ENCODE results near the gene SBK1.

Gene SBK1

DNA sequence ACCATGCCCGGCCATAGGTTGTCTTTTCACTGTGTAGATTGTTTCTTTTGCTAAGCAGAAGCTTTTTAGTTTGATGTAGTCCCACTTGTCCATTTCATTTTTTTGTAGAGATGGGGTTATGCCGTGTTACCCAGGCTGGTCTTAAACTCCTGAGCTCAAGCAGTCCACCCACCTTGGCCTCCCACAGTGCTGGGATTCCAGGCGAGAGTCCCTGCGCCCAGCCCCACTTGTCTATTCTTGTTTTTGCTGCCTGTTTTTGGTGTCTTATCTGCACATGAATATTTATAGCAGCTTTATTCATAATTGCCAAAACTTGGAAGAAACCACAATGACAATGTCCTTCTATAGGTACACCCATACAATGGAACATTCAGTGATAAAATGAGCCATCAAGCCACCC, 18.8 kb upstream of the SBK1 start:
- DNase-seq: no peak
- H3K27ac Mint-ChIP-seq: no peak overlapping the region
- H3K4me1 Mint-ChIP-seq (ENCODE audit: low read depth): peaks cover 26% of the 10 kb centered on the region

DNA sequence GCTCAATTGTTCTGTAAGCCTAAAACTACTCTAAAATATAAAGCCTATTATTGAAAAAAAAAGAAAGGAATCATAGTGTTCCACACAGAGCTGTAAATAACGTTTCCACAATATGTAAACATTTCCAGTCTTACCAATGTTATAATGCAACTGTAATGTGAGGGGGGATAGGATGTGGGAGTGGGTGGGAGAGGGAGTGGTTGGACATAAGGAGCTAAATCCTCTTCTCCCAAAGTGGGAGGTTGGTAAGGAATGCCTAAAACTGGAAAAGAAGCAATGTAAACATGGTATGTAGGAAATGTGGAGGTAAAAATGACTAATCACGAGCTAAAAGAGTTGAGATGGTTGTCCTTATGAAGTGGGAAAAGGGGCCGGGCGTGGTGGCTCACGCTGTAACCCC, 17.6 kb upstream of the SBK1 start:
- no peak for DNase-seq
- no peak overlapping the region for H3K4me3 Mint-ChIP-seq
- no peaks in the 10 kb centered on the region for H3K36me3 Mint-ChIP-seq (ENCODE audit: low read depth)
- peaks cover 34% of the 10 kb centered on the region for H3K4me1 Mint-ChIP-seq (ENCODE audit: low read depth)
- no peak overlapping the region for H3K27ac Mint-ChIP-seq
- peaks cover 11% of the 10 kb centered on the region for H3K27me3 Mint-ChIP-seq
- no peaks in the 10 kb centered on the region for H3K9me3 Mint-ChIP-seq

More for the DNA sequence above, 18.8 kb upstream of the SBK1 start:
- Mint-ChIP-seq H3K36me3 (ENCODE audit: low read depth) (no peaks in the 10 kb centered on the region), H3K9me3 (no peaks in the 10 kb centered on the region), H3K4me3 (no peak overlapping the region), H3K27me3 (peaks cover 11% of the 10 kb centered on the region)

DNA sequence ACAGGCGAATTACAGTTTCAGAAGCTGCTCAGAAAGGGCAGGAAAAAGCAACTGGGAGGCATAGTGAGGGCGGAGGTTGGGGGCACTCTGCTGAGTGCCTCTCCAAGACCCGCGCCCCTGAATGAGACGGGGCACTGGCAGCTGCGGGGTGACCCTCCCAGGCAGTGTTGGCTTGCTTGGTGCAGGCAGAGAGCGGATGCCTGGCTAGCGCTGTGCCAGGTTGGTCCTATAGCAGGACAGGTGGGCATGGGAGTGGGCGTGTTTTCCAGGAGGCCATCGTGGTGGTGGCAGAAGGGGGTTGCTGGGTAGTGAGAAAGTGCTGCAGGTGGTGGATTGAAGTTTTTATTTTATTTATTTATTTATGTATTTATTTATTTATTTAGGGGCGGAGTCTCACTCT, 16.0 kb upstream of the SBK1 start:
- DNase-seq: no peak
- Mint-ChIP-seq H3K9me3 (no peaks in the 10 kb centered on the region), H3K36me3 (ENCODE audit: low read depth) (no peaks in the 10 kb centered on the region), H3K27ac (no peak overlapping the region), H3K4me3 (no peak overlapping the region), H3K4me1 (ENCODE audit: low read depth) (peaks cover 34% of the 10 kb centered on the region), H3K27me3 (peaks cover 11% of the 10 kb centered on the region)

DNA sequence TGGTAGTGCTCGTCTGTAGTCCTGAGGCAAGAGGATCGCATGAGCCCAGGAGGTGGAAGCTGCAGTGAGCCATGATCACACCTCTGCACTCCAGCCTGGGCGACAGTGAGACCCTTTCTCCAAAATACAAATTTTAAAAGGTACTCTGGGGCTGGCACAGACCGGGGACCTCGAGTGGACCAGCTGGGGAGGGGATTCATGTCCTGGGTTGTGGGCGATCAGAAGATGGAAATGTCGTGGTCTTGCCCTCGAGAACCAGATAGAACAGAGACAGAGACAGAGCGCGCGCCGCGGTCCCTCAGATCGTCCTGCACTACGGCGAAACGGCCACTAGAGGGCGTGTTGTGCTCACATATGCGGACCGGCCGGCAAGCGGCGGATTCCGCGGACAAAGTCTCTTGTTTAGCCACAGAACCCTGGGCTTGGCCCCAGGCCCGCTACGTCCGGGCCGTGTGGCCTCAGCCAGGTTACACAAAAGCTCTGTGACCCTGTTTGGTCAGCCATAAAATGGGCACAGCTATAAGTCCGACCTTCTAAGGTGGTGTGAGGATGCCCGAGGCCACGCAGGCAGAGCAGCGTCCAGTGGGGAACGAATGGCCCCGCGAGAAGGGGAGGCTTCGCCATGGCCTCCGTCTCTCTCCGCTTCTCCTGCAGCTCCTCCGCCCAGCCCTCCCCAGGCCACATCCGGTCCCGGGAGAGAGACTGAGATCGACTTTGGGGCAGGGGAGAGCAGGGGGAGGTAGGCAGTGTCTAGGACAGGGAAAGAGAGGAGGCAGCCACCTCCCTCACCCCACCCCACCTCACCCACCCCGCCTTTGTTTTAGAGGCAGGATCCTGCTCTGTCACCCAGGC, 14.6 kb upstream of the SBK1 start:
- Mint-ChIP-seq H3K36me3 (ENCODE audit: low read depth) (no peaks in the 10 kb centered on the region), H3K4me3 (peak overlapping the region; percentile 63), H3K27ac (peak overlapping the region; percentile 13), H3K4me1 (ENCODE audit: low read depth) (peaks cover 34% of the 10 kb centered on the region), H3K9me3 (no peaks in the 10 kb centered on the region), H3K27me3 (peaks cover 11% of the 10 kb centered on the region)
- DNase-seq: peak; percentile 92

DNA sequence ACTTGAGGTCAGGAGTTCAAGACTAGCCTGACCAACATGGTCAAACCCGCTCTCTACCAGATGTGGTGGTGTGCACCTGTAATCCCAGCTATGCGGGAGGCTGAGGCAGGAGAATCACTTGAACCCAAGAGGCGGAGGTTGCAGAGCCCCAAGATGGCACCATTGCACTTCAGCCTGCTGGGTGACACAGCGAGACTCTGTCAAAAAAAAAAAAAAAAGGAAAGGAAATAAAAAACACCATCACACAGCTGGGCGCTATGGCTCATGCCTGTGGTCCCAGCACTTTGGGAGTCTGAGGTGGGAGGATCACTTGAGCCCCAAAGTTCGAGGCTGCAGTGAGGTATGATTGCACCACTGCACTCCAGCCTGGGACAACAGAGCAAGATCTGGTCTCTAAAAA, 13.3 kb upstream of the SBK1 start:
- Mint-ChIP-seq H3K9me3 (no peaks in the 10 kb centered on the region), H3K36me3 (ENCODE audit: low read depth) (no peaks in the 10 kb centered on the region), H3K27me3 (peaks cover 11% of the 10 kb centered on the region), H3K27ac (no peak overlapping the region), H3K4me3 (no peak overlapping the region), H3K4me1 (ENCODE audit: low read depth) (peaks cover 32% of the 10 kb centered on the region)
- DNase-seq: no peak

DNA sequence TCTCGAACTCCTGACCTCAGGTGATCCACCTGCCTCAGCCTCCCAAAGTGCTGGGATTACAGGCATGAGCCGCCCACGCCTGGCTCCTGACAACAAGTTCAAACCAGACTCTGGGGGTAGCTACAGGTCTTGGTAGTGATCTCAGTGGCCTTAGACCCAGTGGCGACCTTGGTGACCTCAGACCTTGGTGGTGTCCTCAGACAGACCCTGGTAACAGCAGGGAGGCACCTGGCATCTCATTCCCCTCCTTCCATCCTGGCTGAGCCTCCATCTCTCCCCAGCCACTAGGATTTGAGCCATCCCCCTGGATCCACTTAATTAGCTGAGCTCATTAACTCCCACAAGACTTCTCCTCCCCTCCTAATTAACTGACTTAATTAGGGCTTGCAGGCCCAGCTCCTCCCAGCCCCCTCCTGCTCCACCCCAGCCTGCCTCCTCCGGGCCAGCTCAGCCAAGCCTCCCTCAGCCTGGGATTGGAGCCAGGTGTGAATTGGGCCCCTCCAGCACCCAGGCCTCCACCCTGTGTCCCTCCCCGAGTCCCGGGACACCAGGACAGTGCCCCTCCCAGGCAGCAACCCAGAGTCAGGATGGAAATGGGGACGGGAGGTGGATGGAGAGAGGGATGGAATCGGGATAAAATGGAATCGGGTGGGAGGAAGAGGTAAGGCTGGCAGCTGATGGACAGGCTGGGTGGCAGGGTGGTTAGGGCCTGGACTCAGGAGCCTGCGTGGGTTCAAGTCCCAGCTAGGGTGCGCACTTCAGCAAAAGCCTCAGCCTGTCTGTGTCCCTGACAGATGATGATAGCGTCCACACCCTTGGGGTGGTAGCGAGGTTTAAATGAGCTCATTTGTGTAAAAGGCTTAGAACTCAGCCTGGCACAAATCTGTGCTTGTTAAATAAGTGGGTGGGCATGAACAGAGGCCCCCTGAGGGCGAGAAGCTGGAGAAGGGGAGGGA, 11.2 kb upstream of the SBK1 start:
- H3K27me3 Mint-ChIP-seq: peaks cover 6% of the 10 kb centered on the region
- H3K4me3 Mint-ChIP-seq: no peak overlapping the region
- H3K27ac Mint-ChIP-seq: no peak overlapping the region
- no peaks in the 10 kb centered on the region for H3K36me3 Mint-ChIP-seq (ENCODE audit: low read depth)
- no peak for DNase-seq
- no peaks in the 10 kb centered on the region for H3K9me3 Mint-ChIP-seq
- H3K4me1 Mint-ChIP-seq (ENCODE audit: low read depth): peaks cover 24% of the 10 kb centered on the region

DNA sequence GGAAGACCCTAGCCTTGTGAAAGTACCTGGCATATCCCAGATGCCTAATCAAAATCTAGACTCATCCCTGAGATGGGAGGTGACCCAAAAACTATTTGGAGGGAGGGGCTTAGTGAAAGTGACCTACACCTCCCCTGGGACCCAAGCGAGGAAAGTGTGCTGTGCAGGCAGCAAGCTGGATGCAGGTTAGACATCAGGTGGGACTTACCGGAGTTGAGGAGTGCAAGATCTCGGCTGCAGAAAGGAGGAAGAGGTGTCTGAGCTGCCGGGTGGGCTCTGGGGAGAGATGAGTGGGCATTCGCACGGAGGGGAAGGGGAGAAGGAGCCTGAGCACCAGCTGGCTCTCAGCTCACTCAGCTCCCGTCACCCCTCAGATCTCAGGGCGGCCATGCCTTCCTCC, 10.3 kb upstream of the SBK1 start:
- H3K4me3 Mint-ChIP-seq: no peak overlapping the region
- H3K27me3 Mint-ChIP-seq: peaks cover under 1% of the 10 kb centered on the region
- no peaks in the 10 kb centered on the region for H3K36me3 Mint-ChIP-seq (ENCODE audit: low read depth)
- no peak for DNase-seq
- H3K9me3 Mint-ChIP-seq: no peaks in the 10 kb centered on the region
- H3K27ac Mint-ChIP-seq: no peak overlapping the region
- peaks cover 19% of the 10 kb centered on the region for H3K4me1 Mint-ChIP-seq (ENCODE audit: low read depth)

DNA sequence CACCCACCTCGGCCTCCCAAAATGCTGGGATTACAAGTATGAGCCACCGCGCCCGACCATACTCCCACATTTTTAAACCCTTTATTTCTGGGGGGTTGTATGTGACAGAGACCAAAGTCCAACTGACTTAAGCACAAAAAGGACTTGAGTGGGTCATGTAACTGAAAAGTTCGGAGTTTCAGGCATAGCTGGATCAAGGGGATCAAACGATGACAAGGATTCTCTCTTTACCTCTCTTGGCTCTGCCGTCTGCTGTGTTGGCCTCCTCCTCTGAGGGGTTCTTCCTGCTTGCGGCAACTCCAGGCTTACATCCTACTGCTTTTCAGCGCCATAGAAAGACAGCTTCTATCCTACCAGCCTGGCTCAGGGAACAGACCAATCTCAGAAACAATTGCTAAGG, 9.2 kb upstream of the SBK1 start:
- H3K27me3 Mint-ChIP-seq: no peaks in the 10 kb centered on the region

DNA sequence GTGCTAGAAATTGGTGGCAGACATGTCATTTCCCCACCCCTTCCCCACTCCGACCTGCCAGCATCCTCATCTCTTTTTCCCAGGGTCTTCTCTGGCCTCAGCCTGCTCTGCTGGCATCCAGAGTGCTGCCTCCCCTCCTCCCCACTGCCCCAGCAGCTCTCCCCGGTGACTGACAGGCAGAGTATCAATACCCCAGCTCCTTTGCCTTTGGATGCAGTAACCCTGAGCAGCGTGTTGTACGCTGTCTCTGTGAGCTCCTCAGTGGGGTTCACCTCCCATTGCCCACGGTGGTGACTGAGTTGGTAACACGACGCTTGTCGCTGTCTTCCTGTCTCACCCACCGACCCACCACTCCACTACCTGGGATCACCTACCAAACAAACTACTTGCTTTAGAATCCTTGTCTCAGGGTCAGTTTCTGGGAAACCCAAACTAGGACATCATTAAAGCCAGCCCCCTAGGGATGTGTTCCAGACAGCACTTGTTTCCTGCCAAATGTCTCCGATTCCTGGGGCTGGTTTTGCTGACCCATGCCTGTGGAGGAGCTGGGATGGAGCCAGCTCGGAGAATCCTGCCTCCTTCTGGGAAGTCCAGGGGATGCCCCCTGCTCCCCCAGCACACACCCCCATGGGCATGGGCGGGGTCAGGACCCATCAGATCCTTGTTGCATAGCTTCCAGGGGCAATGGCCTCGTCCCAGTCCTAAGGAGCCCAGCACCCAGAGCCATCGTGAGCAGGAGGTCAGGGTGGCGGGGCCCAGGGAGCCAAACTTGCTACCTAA, 8.3 kb upstream of the SBK1 start:
- Mint-ChIP-seq H3K9me3 (no peaks in the 10 kb centered on the region), H3K4me3 (no peak overlapping the region), H3K27me3 (no peaks in the 10 kb centered on the region), H3K27ac (no peak overlapping the region), H3K4me1 (ENCODE audit: low read depth) (peaks cover 11% of the 10 kb centered on the region), H3K36me3 (ENCODE audit: low read depth) (no peaks in the 10 kb centered on the region)
- no peak for DNase-seq

More for the DNA sequence above, 9.2 kb upstream of the SBK1 start:
- no peak overlapping the region for H3K4me3 Mint-ChIP-seq
- peaks cover 8% of the 10 kb centered on the region for H3K4me1 Mint-ChIP-seq (ENCODE audit: low read depth)
- H3K36me3 Mint-ChIP-seq (ENCODE audit: low read depth): no peaks in the 10 kb centered on the region
- DNase-seq: no peak
- no peaks in the 10 kb centered on the region for H3K9me3 Mint-ChIP-seq
- H3K27ac Mint-ChIP-seq: no peak overlapping the region

DNA sequence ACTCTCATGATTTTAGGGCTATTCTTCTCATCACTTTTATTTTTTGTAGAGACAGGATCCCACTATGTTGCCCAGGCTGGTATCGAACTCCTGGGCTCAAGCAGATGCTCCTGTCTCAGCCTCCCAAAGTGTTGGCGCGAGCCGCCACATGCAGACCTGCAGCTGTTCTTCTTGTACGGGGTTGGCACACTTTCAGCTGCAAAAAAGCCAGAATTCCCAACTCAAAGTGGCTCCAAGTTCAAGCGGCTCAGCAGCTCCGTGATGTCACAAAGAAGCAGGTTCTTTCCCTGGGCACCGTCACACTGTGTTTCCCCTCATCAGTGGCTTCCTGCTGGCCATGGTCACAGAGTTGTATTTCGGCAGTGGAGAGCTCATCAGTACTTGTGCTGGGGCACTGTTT, 6.7 kb upstream of the SBK1 start:
- Mint-ChIP-seq H3K9me3 (no peaks in the 10 kb centered on the region), H3K4me3 (no peak overlapping the region), H3K27ac (no peak overlapping the region), H3K36me3 (ENCODE audit: low read depth) (no peaks in the 10 kb centered on the region), H3K27me3 (no peaks in the 10 kb centered on the region), H3K4me1 (ENCODE audit: low read depth) (peaks cover 13% of the 10 kb centered on the region)
- no peak for DNase-seq

DNA sequence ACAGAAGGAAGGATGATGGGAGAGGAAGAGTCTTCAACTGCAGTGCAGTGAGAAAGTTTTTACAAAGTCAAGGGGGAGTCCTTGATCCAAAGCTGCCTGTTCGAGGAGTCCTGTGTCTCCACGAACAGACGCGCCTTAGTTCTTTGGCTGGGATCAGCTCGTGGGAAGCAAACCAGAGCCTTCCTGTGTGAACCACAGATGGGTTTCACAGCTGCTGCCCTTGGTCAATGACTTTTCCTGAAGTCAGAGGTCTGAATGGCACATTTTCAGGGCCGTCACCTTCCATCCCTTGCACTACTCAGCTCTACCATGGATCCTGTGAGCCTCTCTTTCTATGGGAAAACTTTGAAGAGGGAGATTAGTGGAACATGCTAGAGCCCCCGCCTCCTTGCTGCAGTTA, 4.2 kb upstream of the SBK1 start:
- no peak overlapping the region for H3K4me3 Mint-ChIP-seq
- peaks cover 23% of the 10 kb centered on the region for H3K4me1 Mint-ChIP-seq (ENCODE audit: low read depth)

DNA sequence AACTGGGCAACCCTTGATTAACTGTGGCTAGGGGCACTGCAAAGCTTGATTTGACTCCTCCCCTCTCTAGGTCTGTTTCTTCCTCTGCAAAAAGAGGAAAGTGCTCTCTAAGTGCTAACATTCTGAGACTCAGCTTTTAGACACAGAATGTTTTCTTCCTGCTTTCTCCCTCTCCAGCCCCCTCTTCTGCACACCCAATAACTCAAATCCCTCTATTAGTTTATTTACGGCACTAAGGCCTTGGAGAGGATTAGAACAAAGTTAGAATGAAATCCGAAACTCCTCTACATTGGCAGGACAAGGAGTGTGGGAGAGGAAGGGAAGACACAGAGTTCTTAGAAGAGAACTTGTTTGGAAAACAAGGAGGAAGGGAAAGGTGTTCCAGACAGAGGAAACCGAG, 3.3 kb upstream of the SBK1 start:
- H3K27ac Mint-ChIP-seq: peak overlapping the region; percentile 1

More for the DNA sequence above, 4.2 kb upstream of the SBK1 start:
- H3K27ac Mint-ChIP-seq: no peak overlapping the region
- DNase-seq: no peak
- no peaks in the 10 kb centered on the region for H3K9me3 Mint-ChIP-seq
- no peaks in the 10 kb centered on the region for H3K27me3 Mint-ChIP-seq
- no peaks in the 10 kb centered on the region for H3K36me3 Mint-ChIP-seq (ENCODE audit: low read depth)

DNA sequence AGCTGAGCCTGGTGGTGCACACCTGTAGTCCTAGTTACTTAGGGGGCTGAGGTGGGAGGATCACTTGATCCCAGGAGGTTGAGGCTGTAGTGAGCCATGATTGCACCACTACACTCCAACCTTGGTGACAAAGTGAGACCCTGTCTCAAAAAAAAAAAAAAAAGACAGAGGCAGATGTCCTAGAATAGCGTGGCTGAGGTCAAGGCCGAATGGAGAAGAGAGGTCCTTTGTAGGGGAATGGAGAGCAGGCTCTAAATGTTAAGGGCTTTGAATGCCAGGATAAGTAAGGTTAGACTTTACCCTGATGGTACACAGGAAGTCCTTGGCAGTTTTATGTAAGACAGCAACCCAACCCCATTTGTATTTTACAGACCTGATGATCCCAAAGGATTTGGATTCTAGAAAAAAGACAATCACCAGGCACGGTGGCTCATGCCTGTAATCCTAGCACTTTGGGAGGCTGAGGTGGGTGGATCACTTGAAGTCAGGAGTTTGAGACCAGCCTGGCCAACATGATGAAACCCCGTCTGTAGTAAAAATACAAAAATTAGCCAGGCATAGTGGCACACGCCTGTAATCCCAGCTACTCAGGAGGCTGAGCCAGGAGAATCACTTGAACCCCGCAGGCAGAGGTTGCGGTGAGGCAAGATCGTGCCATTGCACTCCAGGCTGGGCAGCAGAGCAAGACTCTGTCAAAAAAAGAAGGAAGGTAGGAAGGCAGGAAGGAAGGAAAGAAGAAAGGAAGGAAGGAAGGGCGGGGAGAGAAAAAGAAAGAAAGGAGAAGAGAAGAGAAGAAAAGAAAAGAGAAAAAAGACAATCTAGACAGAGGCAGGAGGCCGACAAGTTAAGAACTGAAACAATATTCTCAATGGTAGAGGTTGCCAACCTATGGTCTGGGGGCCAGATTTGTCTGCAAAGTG, 2.1 kb upstream of the SBK1 start:
- DNase-seq: no peak
- Mint-ChIP-seq H3K27ac (no peak overlapping the region), H3K4me1 (ENCODE audit: low read depth) (peaks cover 40% of the 10 kb centered on the region), H3K4me3 (no peak overlapping the region), H3K36me3 (ENCODE audit: low read depth) (no peaks in the 10 kb centered on the region), H3K9me3 (no peaks in the 10 kb centered on the region), H3K27me3 (no peaks in the 10 kb centered on the region)

More for the DNA sequence above, 3.3 kb upstream of the SBK1 start:
- no peaks in the 10 kb centered on the region for H3K9me3 Mint-ChIP-seq
- H3K4me1 Mint-ChIP-seq (ENCODE audit: low read depth): peaks cover 29% of the 10 kb centered on the region
- H3K4me3 Mint-ChIP-seq: no peak overlapping the region
- no peak for DNase-seq
- H3K36me3 Mint-ChIP-seq (ENCODE audit: low read depth): no peaks in the 10 kb centered on the region
- no peaks in the 10 kb centered on the region for H3K27me3 Mint-ChIP-seq
